ENCODE results near the gene DMRT2. TPM values are rescaled to one million over a fixed set of nuclear protein-coding genes. Genes with fewer than 3 reads are reported as not detected.

Gene DMRT2
- total RNA-seq, 1 experiment from 2014 or later: not detected

- H2AFZ ChIP-seq (ENCODE audit: low read length): no peak overlapping the region
- peaks cover 96% of the 10 kb centered on the region for H3K27me3 Mint-ChIP-seq (ENCODE audit: low read depth)
- H3K14ac ChIP-seq (ENCODE audit: insufficient read depth, low read length): no peak overlapping the region; the same call in 1 of the 2 replicates
- H2BK12ac ChIP-seq (ENCODE audit: insufficient read length, low read depth, low read length): no peak overlapping the region
- H3K4me1 ChIP-seq (ENCODE audit: insufficient read depth, low read length): no peaks in the 10 kb centered on the region
- no peak overlapping the region for H3K9ac ChIP-seq (ENCODE audit: extremely low read depth, insufficient read length, low read length)
- no peak overlapping the region for H3K18ac ChIP-seq (ENCODE audit: insufficient read length, low read depth, low read length)
- no peak overlapping the region for H3K4ac ChIP-seq (ENCODE audit: low read depth, low read length)
- no peaks in the 10 kb centered on the region for H3K9me3 ChIP-seq (ENCODE audit: control insufficient read depth, low read depth, low read length)
- peaks cover 0 to 3% (median 0%) of the 10 kb centered on the region in 3 experiments; a peak in 2 of 7 replicates for H3K36me3 Mint-ChIP-seq (ENCODE audit: insufficient read depth in 1 of 3, low read depth in 3 of 3)
- peaks cover 60% of the 10 kb centered on the region; the same call in 1 of the 2 replicates for H3K27me3 ChIP-seq (ENCODE audit: insufficient read depth, low read length)
- H2AK5ac ChIP-seq (ENCODE audit: insufficient read length, low read length): no peak overlapping the region
- peak; percentile 35 for DNase-seq
- no peaks in the 10 kb centered on the region for H3K79me2 ChIP-seq (ENCODE audit: insufficient read depth, low read length)
- no peak overlapping the region for H3K23ac ChIP-seq (ENCODE audit: insufficient read length, low read depth, low read length)
- H3K9me3 Mint-ChIP-seq: peaks cover 7 to 27% of the 10 kb centered on the region in 2 experiments
- no peaks in the 10 kb centered on the region for H4K20me1 ChIP-seq (ENCODE audit: control insufficient read depth, insufficient read depth, insufficient read length)
- H3K23me2 ChIP-seq (ENCODE audit: insufficient read length, low read depth, low read length, poor library complexity, severe bottlenecking): peaks cover 8% of the 10 kb centered on the region
- no CpG with 5 or more reads among the region's 45 CpGs for WGBS (ENCODE audit: extremely low coverage, insufficient read length, low lambda C conversion rate)
- H3K27ac ChIP-seq (ENCODE audit: insufficient read length, low read depth, low read length): no peak overlapping the region
- H3K79me1 ChIP-seq (ENCODE audit: insufficient read depth, low read depth, low read length, poor library complexity, severe bottlenecking): no peaks in the 10 kb centered on the region
- no peak overlapping the region for H4K91ac ChIP-seq (ENCODE audit: insufficient read length, low read depth, low read length)
- H2BK120ac ChIP-seq (ENCODE audit: low read depth, low read length, poor library complexity, severe bottlenecking): no peak overlapping the region
- peaks cover 5 to 25% of the 10 kb centered on the region in 2 experiments; a peak in 3 of 4 replicates for H3K4me1 Mint-ChIP-seq
- no peak overlapping the region for H4K8ac ChIP-seq (replicated peaks; ENCODE audit: insufficient read length, low read depth, low read length)
- TF ChIP-seq CTCF (conservative IDR thresholded peaks at IDR 0.05): peak; percentile 70
- peak overlapping the region; percentile 51 to 80 for H3K4me3 Mint-ChIP-seq
- no peak overlapping the region for H3T11ph ChIP-seq (ENCODE audit: low read length)
- no peak overlapping the region for H2BK20ac ChIP-seq (ENCODE audit: low read depth, low read length, poor library complexity, severe bottlenecking)
- H3K56ac ChIP-seq (ENCODE audit: insufficient read length, low read depth, low read length): no peak overlapping the region
- peak overlapping the region; percentile 76 for H3K4me2 ChIP-seq (ENCODE audit: insufficient read depth, insufficient read length, low read length)
- H3K27ac Mint-ChIP-seq: no peak overlapping the region
- no peak overlapping the region for H2BK5ac ChIP-seq (ENCODE audit: insufficient read length, low read length)
- no peak overlapping the region for H2BK15ac ChIP-seq (ENCODE audit: low read depth, low read length)
- H4K5ac ChIP-seq (ENCODE audit: insufficient read length, low read depth, low read length): no peak overlapping the region
Measured at GRCh38 chr9:1042466-1042865, 7.7 kb upstream of the DMRT2 start.
